ENCODE results near the gene BTBD9. TPM values are rescaled to one million over a fixed set of nuclear protein-coding genes. Genes with fewer than 3 reads are reported as not detected.

BTBD9 gene
- total RNA-seq, 1 experiment from 2014 or later: 7.1 TPM

- DNase-seq (ENCODE audit: low spot score): no peak
Measured at GRCh38 chr6:38555606-38556005, 84.1 kb downstream of the BTBD9 start.

- DNase-seq (ENCODE audit: low spot score): no peak
Measured at GRCh38 chr6:38554700-38555413, 84.9 kb downstream of the BTBD9 start.

DNA sequence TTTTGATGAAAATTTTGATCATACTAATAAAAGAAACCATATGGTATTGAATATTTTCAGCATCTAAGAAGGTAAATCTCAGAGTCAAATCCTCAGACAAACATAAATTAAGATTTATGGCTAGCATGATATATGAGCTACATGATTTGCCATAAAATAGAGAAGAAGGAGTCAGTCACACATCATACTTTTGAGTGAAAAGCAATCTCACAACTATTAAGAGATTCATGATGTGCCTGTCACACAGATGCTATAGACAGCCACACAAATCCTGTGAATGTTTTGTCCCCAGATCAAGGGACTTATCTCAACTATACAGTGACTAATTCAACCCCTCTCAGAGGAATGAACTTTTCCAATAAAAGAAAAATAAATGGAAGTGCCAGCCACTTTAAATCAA, 85.7 kb downstream of the BTBD9 start:
- no peak for DNase-seq (ENCODE audit: low spot score)

DNA sequence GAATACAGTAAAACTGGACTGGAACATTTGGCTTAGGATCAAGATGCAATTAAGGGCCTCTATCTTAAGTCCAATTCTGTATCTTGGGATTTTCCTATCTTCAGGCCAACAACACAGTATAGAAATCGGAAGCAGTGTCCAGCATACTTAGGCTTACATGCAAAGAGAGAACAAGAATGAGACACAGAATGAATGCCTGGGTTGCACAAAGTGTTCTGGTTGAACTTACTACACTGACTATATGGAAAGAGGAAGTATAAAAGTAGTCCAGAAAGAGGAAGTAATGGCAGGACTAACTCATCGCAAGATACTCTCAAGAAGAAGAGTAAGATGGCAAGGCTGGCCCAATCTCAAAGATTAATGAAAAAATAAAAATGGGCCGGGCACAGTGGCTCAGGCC, 87.6 kb downstream of the BTBD9 start:
- no peak for DNase-seq (ENCODE audit: low spot score)

GRCh38 chr6:38549795-38550194, 89.9 kb downstream of the BTBD9 start:
- no peak for DNase-seq (ENCODE audit: low spot score)

GRCh38 chr6:38549180-38549579, 90.5 kb downstream of the BTBD9 start:
- DNase-seq (ENCODE audit: low spot score): no peak

DNA sequence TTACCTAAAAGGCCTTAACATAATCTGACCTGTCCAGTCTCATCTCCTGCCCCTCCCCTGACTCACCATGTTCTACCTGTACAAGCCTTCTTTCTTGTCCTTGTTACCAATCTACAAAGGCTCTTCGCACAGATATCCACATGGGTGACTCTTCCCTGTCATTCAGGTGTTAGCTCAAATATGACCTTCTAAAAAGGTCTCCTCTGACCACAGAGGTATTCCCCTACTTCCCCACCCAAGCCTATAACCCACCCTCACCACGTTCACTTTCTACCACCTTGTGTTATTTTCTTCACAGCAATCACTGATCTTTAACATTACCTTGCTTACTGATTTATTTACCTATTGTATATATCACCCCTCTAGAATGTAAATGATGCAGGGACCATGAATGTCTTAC, 96.7 kb downstream of the BTBD9 start:
- no peak for DNase-seq (ENCODE audit: low spot score)

GRCh38 chr6:38542031-38542430, 97.7 kb downstream of the BTBD9 start:
- DNase-seq (ENCODE audit: low spot score): no peak

DNA sequence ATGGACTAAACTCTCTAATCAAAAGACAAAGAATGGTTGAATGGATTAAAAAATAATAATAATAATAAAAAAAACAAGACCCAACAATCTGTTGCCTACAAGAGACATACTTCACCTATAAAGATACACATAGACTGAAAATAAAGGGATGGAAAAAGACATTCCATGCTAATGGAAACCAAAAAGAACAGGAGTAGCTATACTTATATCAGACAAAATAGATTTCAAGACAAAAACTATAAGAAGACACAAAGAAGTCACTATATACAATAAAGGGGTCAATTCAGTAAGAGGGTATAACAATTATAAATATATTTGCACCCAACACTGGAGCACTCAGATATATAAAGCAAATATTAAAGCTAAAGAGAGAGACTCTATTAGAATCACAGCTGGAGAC, 106.7 kb downstream of the BTBD9 start:
- no peak for DNase-seq (ENCODE audit: low spot score)

GRCh38 chr6:38531134-38531533, 108.6 kb downstream of the BTBD9 start:
- DNase-seq (ENCODE audit: low spot score): no peak

GRCh38 chr6:38528196-38528965, 111.3 kb downstream of the BTBD9 start:
- peak; percentile 92 for DNase-seq (ENCODE audit: low spot score)

GRCh38 chr6:38527371-38527770, 112.4 kb downstream of the BTBD9 start:
- no peak for DNase-seq (ENCODE audit: low spot score)

DNA sequence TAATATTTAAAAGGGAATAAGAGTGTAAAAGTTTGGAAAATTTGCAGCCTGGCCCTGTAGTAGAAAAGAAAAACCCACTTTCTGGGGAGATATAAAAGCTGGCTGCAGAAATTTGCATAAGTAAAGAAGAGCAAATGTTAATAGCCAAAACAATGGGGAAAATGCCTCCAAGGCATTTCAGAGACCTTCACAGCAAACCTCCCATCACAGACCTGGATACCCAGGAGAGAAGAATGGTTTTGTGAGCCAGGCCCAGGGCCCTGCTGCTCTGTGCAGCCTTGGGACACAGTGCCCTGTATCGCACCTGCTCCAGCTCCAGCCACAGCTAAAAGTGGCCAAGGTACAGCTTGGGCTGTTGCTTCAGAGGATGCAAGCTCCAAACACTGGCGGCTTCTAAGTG, 113.8 kb downstream of the BTBD9 start:
- no peak for DNase-seq (ENCODE audit: low spot score)

GRCh38 chr6:38524436-38525145, 115.1 kb downstream of the BTBD9 start:
- DNase-seq (ENCODE audit: low spot score): no peak

- DNase-seq (ENCODE audit: low spot score): no peak
Measured at GRCh38 chr6:38522322-38522721, 117.4 kb downstream of the BTBD9 start.

DNA sequence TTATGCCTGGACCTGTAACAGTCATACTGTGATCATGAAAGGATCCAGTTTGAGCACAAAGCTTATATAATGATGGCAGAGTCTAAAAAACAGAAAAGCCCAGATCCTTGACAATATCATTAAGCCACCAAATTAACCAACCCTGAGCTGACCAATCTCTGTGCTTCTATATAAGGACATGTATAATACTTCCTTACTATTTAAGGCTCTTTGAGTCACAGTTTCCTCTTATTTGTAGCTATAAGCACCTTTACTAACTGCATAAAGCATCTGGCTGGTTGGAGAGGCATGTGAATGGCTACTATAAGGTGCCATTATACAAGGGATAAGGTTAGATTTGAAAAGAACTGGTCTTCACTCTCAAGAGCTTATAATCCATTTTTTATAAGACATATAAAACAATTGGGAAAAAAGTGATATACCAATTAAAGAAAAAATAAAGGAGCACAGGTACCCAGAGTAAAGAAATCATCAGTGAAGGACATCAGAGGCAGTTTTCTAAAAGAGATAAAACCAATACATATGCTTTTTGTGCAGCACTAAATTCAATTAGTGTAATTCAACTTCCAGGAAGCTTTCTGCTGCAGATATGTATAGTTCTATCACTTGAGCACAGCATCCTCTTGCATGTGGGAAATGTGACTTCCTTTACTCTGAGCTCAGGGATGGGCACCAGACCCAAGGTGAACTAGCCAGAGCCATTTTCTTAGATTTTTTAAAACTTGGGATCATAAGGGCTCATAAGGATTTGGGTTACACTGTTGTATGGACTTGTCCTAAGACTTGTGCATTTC, 121.0 kb downstream of the BTBD9 start:
- no peak for DNase-seq (ENCODE audit: low spot score)

- no peak for DNase-seq (ENCODE audit: low spot score)
Measured at GRCh38 chr6:38517005-38517404, 122.7 kb downstream of the BTBD9 start.

DNA sequence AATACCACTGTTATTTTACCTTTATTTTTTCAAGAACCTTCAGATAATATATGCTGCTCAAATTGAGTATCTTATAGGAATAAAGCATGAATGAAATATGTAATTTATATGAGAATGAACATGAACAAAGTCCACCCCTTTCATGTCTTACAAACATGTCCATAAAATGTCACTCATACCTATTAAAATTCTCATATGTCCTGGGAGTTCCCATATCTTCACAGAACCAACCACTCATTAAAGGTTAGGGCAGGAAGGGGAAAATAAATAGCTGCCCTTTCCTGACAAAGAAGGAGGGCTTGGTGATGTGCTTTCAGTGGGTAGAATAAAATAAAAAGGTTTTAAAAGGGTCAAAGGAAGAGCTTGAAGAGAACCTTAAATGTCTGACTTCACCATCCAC, 125.3 kb downstream of the BTBD9 start:
- DNase-seq (ENCODE audit: low spot score): no peak

DNA sequence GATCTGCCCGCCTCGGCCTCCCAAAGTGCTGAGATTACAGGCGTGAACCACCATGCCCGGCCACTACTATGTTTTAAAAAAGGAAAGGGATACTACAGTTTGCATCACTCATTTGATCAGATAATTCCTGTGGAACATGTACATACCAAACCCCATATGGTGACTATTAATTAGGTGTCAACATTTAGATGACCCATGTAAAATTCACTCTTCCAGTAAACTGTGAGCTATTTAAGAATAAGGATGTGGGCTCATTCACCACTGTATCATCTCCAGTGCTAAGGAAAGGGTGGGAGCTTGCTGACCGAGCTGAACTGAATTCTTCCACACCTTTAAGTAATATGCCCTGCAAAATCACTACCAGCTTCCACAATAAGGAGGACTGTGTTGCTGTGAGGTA, 127.5 kb downstream of the BTBD9 start:
- DNase-seq (ENCODE audit: low spot score): no peak

GRCh38 chr6:38510205-38510604, 129.5 kb downstream of the BTBD9 start:
- DNase-seq (ENCODE audit: low spot score): no peak

DNA sequence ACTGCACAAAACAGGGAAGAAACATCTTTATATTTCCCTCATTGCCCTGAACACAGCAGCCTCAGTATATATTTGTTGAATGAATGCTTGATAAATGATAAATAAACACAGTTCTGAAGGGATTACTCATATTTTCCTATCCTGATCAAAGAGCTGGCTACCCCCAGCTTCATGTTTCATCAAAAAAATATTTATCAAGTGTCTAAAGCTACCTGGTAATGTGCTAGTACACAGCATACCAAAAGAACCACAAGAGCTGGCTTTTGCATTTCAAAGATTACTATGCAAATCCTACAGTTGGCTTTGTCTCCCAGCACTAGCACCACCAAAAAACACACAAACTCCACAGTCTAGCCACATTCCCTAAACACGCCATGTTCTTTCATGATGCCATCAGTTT, 130.0 kb downstream of the BTBD9 start:
- peak; percentile 56 for DNase-seq (ENCODE audit: low spot score)

GRCh38 chr6:38508894-38509293, 130.8 kb downstream of the BTBD9 start:
- DNase-seq (ENCODE audit: low spot score): peak; percentile 53
